Neural cell (in vitro differentiated cells): ENCODE measurements around the gene TUB. TPM values are rescaled to one million over a fixed set of nuclear protein-coding genes. Genes with fewer than 3 reads are reported as not detected.

Experiments used
- H2AFZ ChIP-seq: fragments of 200-600, 300-800 bp; sonication (generic), shearing (Covaris generic); 2 replicates; pipeline ENCODE4 v1.6.0; 2014; ENCODE audit warnings: low read depth, mild to moderate bottlenecking, antibody characterized with exemption, low read length, moderate library complexity
- H3F3A ChIP-seq: fragments of 200-600 bp; shearing (Covaris generic); 2 replicates; pipeline ENCODE4 v1.6.1; 2016; ENCODE audit warnings: mild to moderate bottlenecking, moderate library complexity, mixed read lengths, antibody characterized with exemption, low read length; ENCODE audit not compliant: insufficient read depth, poor library complexity, severe bottlenecking
- H3K27ac ChIP-seq: fragments of 200-600, 300-800 bp; sonication (generic), shearing (Covaris generic); 2 replicates; pipeline ENCODE4 v1.5.1; 2014; ENCODE audit warnings: mild to moderate bottlenecking, low read length, moderate library complexity
- H3K27me3 ChIP-seq: fragments of 300-800, 200-600 bp; sonication (generic), shearing (Covaris generic); 2 replicates; pipeline ENCODE4 v1.6.0; 2014; ENCODE audit warnings: mild to moderate bottlenecking, low read depth, low read length, moderate library complexity; ENCODE audit not compliant: insufficient read depth
- H3K36me3 ChIP-seq: fragments of 300-800, 200-600 bp; sonication (generic), shearing (Covaris generic); 2 replicates; pipeline ENCODE4 v1.5.1; 2014; ENCODE audit warnings: mild to moderate bottlenecking, antibody characterized with exemption, low read length, moderate library complexity; ENCODE audit not compliant: insufficient read depth
- H3K4me2 ChIP-seq: fragments of 300-800, 200-600 bp; sonication (generic), shearing (Covaris generic); 2 replicates; pipeline ENCODE4 v1.6.0; 2014; ENCODE audit warnings: mild to moderate bottlenecking, low read length
- H3K4me3 ChIP-seq: fragments of 300-800, 200-600 bp; sonication (generic), shearing (Covaris generic); 2 replicates; pipeline ENCODE4 v1.5.1; 2014; ENCODE audit warnings: mild to moderate bottlenecking, low read length, moderate library complexity
- H3K79me2 ChIP-seq: fragments of 200-600 bp; shearing (Covaris generic); replicated peaks from 2 replicates; pipeline ENCODE4 v1.6.0; 2014; ENCODE audit warnings: mild to moderate bottlenecking, low read length, moderate library complexity; ENCODE audit not compliant: insufficient read depth
- H3K9ac ChIP-seq: fragments of 300-800, 200-600 bp; sonication (generic), shearing (Covaris generic); 2 replicates; pipeline ENCODE4 v1.6.1; 2016; ENCODE audit warnings: mild to moderate bottlenecking, low read length, mixed read lengths
- H3K9me2 ChIP-seq: fragments of 200-600 bp; shearing (Covaris generic); 2 replicates; pipeline ENCODE4 v1.6.1; 2016; ENCODE audit warnings: mild to moderate bottlenecking, low read length, mixed read lengths; ENCODE audit not compliant: insufficient read depth
- H3K9me3 ChIP-seq: fragments of 200-600, 300-800 bp; sonication (generic), shearing (Covaris generic); 2 replicates; pipeline ENCODE4 v1.6.1; 2016; ENCODE audit warnings: mild to moderate bottlenecking, mixed run types, low read length, moderate library complexity, mixed read lengths
- H4K20me1 ChIP-seq: fragments of 200-600 bp; shearing (Covaris generic); 2 replicates; pipeline ENCODE4 v1.6.1; 2016; ENCODE audit warnings: mild to moderate bottlenecking, mixed run types; ENCODE audit not compliant: insufficient read depth
- CTCF ChIP-seq: fragments of 450-650 bp; IDR thresholded peaks from 2 replicates; pipeline ENCODE4 v1.5.1; 2014; ENCODE audit warnings: antibody characterized with exemption, mild to moderate bottlenecking, moderate library complexity; ENCODE audit not compliant: poor library complexity, severe bottlenecking
- EP300 ChIP-seq: fragments of 450-650 bp; conservative IDR thresholded peaks from 2 replicates; pipeline ENCODE4 v1.6.1; 2014; ENCODE audit warnings: antibody characterized with exemption, mild to moderate bottlenecking, moderate library complexity; ENCODE audit not compliant: poor library complexity, severe bottlenecking
- EZH2 ChIP-seq: fragments of 200-600, 300-800 bp; shearing (Covaris generic), sonication (generic); IDR thresholded peaks from 2 replicates; pipeline ENCODE4 v1.6.1; 2014; ENCODE audit warnings: antibody characterized with exemption, low read length, borderline replicate concordance, mild to moderate bottlenecking; ENCODE audit not compliant: insufficient read depth, poor library complexity, severe bottlenecking
- MXI1 ChIP-seq: fragments of 450-650 bp; conservative IDR thresholded peaks from 2 replicates; pipeline ENCODE4 v1.6.1; 2014; ENCODE audit warnings: antibody characterized with exemption, mild to moderate bottlenecking; ENCODE audit not compliant: poor library complexity, severe bottlenecking
- POLR2AphosphoS5 ChIP-seq: IDR thresholded peaks from 2 replicates; pipeline ENCODE4 v1.6.1; 2012
- RAD21 ChIP-seq: fragments of 450-650 bp; conservative IDR thresholded peaks from 2 replicates; pipeline ENCODE4 v1.6.1; 2014; ENCODE audit warnings: antibody characterized with exemption, mild to moderate bottlenecking, moderate library complexity
- REST ChIP-seq: IDR thresholded peaks from 2 replicates; pipeline ENCODE4 v1.6.1; 2012; ENCODE audit warnings: borderline replicate concordance
- SMC3 ChIP-seq: fragments of 450-650 bp; conservative IDR thresholded peaks from 2 replicates; pipeline ENCODE4 v1.6.1; 2014; ENCODE audit warnings: antibody characterized with exemption, mild to moderate bottlenecking, moderate library complexity; ENCODE audit not compliant: poor library complexity
- TAF1 ChIP-seq: IDR thresholded peaks from 2 replicates; pipeline ENCODE4 v1.6.1; 2012; ENCODE audit warnings: low read depth
- polyA plus RNA-seq: library from polyadenylated mRNA; depleted of rRNA; stranded (reverse); fragments of >200 nt; gene quantifications from 2 replicates; pipeline ENCODE4 v1.2.3, GENCODE V29; 2014

The TUB gene
- polyA plus RNA-seq, 1 donor from 2014 or later: 125 TPM

- no peak overlapping the region for H2AFZ ChIP-seq
- no peak overlapping the region for H3K27ac ChIP-seq
- TF ChIP-seq POLR2AphosphoS5 (no peak), EZH2 (no peak), TAF1 (no peak), REST (no peak), RAD21 (no peak), EP300 (no peak), CTCF (no peak), SMC3 (no peak), MXI1 (no peak)
- no peak overlapping the region for H3K4me3 ChIP-seq
- H3K4me2 ChIP-seq: no peak overlapping the region
- H3K9ac ChIP-seq: no peak overlapping the region
- H3K9me2 ChIP-seq: no peaks in the 10 kb centered on the region
- H4K20me1 ChIP-seq: no peaks in the 10 kb centered on the region
- H3K36me3 ChIP-seq: no peaks in the 10 kb centered on the region
- no peaks in the 10 kb centered on the region for H3F3A ChIP-seq
- H3K27me3 ChIP-seq: peaks cover 2% of the 10 kb centered on the region
- H3K79me2 ChIP-seq: no peaks in the 10 kb centered on the region
- no peaks in the 10 kb centered on the region for H3K9me3 ChIP-seq
Observed at GRCh38 chr11:8068605-8069221, 12.3 kb upstream of the TUB start.

- no peak overlapping the region for H3K27ac ChIP-seq
- H3K4me2 ChIP-seq: no peak overlapping the region
- H2AFZ ChIP-seq: no peak overlapping the region
- no peak overlapping the region for H3K4me3 ChIP-seq
- H3K9me2 ChIP-seq: no peaks in the 10 kb centered on the region
- peaks cover 6% of the 10 kb centered on the region for H3K27me3 ChIP-seq
- no peaks in the 10 kb centered on the region for H3K79me2 ChIP-seq
- H4K20me1 ChIP-seq: no peaks in the 10 kb centered on the region
- no peaks in the 10 kb centered on the region for H3K9me3 ChIP-seq
- H3K9ac ChIP-seq: no peak overlapping the region
- H3K36me3 ChIP-seq: no peaks in the 10 kb centered on the region
- no peaks in the 10 kb centered on the region for H3F3A ChIP-seq
- TF ChIP-seq EP300 (no peak), EZH2 (no peak), RAD21 (no peak), MXI1 (no peak), POLR2AphosphoS5 (no peak), CTCF (no peak), SMC3 (no peak), TAF1 (no peak), REST (no peak)
Observed at GRCh38 chr11:8069771-8070170, 11.2 kb upstream of the TUB start.
